Stimulated activated naive CD4-positive, alpha-beta T cell treated with Interleukin-2 at 50 U/mL for 16 hours (primary cell): ENCODE data around the gene LCN2.
A peak's percentile ranks its signal among the peaks of the same experiment; 100 is the strongest.
"Not testable (repeated sequence)": the region's sequence is repeated elsewhere in the genome, so short reads cannot be mapped to it uniquely, and the experiment has no call there.

ENCODE experiments used
- DNase-seq: peaks from one replicate; lab custom pipeline; 2025; lab: John Stamatoyannopoulos, UW

LCN2 gene

DNA sequence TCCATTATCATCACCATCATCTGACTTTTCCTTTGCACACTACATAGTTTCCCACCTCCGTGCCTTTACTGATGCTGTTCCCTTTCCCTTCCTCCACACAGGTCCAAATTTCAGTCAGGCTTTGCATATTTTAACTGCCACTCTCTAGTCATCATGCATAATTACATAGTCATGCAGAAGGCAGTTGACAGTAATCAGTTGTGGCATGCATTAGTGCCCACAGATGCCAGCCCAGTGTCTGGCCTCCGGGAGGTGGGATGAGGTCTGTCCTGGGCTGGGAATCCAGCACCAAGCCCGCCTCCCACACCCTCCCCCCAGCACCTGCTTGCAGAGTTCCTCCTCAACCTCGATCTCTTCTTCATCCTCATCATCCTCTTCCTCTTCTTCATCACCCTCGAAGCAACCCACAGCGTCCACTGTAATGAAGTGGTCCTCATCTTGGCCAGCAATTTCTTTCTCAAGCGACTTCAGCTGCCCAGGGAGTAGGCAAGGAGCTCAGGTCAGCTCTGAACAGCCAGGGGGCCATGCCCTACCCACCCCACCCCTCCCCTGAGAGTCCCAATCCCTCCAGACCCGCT lies 19.6 kb downstream of the LCN2 start:
- DNase-seq: no peak

DNA sequence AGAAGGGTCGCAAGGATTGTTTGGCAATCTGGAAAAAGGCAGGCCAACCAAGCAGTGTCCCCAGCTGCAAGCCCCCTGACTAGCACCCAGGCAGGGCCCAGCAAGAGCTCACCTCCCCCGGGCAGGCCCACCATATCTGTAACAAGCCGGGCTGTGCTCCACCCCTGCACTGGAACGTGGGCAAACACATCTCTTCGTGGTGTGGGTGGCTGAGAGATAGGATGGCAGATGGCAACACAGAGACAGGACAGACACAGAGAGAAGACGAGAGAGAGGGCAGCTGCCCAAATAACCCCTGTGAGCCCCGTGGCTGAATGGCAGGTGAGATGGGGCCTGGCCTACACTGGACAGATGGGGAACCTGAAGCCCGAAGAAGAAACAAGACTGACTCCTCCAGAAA lies 20.2 kb downstream of the LCN2 start:
- DNase-seq: no peak

DNA sequence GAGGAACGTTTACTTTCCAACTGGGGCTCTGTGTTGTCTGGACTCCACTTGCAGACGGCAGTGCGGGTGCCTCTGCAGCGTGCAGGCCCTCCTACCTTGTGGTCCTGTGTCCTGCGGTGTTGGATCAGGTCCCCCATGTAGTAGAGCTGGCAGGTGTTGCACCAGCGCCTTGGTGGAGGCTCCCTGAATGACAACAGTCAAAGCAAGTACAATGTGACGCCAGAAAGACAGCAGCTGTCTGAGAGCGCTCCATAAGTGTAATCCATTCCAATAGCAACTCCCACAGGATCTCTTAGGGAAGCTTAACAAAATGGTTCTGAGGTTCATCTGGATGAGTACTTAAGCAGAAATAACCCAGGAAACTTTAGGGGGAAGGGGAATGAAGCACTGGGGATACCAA lies 20.7 kb downstream of the LCN2 start:
- no peak for DNase-seq

DNA sequence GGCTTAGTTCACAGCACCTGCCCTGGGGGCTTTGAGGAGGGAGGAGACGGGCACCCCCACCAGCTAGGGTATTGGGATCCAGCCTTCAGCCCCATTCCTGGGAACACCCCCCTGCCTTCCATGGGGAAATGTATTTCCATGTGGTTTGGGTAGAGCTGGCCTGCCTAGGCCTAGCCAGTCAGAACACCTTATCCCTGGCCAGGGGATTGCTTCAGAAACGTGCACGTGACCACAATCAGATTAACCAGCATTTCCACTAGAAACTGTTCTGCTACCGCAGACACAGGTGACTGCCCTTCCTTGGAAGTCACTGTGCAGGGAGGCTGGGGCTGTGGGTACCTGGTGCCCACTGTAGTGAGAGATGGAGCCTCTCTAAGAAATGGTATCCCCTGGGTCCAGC lies 24.8 kb downstream of the LCN2 start:
- DNase-seq: no peak

DNA sequence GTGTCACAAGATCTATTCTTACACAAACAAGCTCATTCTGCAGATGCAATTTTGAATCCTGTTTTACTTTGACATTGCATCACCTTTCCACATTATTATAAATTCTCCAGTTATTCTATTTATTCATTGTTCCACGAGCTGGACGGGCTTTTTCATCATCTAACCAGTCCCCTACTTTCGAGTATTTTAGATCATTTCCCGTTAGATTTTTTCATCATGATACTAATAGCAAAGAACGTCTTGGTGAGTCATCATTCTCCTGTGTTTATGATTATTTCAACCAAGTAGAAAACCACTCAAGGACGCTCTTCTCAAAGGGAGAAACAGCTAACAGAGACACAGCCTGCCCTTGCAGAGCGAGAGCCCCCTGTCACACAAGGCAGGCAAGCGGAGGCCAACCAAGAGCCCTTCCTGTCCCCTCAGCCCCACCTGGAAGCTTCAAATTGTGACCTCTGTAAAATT lies 25.9 kb downstream of the LCN2 start:
- no peak for DNase-seq

DNA sequence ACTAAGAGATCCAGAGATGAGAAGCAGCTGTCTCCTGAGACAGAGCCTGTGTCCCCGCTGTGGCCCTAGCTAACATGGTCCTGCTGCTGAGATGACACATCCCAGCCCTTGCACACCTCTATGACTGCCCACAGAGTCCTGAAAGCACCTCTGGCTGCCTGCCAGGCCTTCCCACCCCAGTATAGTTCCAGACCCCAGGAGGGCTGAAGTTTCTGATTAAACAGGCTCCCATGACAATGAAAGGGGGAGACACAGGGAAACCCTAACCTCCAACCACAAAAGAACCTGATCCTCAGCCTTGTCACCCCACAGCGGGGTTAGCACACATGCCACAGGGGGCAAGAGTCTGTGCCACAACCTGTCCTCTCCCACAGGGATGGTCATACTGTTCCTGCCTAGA lies 26.5 kb downstream of the LCN2 start:
- DNase-seq: no peak

DNA sequence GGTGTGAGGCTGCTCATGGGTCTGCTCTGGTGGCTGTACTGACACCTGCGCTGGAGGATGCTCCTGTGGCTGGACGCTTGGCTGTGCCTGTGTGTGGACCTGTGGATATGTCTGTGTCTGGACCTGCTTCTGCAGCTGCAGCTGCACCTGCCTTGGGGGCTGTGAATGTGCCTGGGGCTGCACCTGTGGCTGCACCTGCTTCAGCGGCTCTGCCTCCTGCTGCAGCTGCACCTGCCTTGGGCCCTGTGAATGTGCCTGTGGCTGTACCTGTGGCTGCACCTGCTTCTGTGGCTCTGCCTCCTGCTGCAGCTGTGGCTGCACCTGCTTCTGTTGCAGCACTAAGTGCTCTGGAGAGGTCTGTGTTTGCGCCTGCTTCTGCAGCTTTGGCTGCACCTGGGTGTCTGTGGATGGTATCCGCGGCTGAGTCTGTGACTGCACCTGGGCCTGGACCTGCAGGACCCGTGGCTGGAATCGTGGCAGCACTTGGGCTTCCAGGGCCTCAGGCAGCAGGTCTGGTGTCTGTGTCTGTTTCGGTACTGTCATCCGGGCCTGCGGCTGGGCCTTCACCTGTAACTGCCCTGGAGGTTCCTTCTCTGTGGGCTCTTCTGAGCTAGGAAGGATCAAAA lies 29.7 kb downstream of the LCN2 start:
- no peak for DNase-seq

DNA sequence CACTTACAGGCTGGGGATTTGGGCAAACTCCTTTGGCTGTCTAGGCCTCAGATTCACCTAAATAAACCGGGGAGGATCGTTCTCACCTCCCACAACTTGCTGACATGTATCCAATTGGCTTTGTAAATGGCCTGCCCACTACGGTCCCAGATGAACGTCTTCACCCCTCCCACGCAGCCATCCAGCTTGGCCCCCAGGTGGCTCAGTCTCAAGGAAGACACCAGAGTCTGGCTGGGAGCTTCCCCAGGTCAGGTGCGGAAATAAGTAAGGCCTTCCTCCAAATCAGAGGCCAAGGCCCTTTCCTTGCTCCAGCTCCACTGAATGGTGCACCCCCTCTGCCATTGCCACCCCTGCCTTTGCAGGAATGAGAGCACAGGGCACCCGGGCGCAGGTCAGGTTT lies 30.7 kb downstream of the LCN2 start:
- no peak for DNase-seq

DNA sequence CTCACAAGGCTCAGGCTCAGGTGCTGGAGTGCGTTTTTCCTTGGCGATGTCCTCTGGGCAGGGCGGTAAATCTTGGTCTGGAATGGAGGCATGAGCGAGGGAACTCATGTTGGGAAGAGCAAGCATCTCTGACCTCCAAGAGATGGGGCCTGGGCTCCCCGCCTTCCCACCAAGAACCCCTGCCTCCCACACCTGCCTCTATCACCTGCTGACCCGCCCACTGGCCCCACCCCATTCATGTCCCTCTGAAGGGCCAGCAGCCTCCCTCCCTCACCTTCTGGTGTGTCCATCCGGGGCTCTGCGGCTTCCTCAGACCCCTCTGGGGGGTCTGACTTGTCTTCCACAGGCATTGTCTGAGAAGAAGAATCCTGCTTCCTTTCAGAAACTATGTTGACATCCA lies 31.2 kb downstream of the LCN2 start:
- no peak for DNase-seq

DNA sequence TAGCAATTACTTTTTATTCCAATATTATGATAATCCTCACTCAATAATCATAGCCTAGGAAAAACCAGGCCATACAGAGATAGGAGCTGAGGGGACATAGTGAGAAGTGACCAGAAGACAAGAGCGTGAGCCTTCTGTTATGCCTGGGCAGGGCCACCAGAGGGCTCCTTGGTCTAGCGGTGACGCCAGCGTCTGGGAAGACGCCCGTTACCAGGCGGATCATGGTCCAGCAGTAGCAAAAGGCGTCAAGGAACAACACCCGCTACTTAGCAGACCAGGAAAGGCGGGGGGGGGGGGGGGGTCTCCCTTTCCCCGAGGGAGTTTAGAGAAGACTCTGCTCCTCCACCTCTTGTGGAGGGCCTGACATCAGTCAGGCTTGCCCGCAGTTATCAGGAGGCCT lies 32.2 kb downstream of the LCN2 start:
- DNase-seq: not testable (repeated sequence)

DNA sequence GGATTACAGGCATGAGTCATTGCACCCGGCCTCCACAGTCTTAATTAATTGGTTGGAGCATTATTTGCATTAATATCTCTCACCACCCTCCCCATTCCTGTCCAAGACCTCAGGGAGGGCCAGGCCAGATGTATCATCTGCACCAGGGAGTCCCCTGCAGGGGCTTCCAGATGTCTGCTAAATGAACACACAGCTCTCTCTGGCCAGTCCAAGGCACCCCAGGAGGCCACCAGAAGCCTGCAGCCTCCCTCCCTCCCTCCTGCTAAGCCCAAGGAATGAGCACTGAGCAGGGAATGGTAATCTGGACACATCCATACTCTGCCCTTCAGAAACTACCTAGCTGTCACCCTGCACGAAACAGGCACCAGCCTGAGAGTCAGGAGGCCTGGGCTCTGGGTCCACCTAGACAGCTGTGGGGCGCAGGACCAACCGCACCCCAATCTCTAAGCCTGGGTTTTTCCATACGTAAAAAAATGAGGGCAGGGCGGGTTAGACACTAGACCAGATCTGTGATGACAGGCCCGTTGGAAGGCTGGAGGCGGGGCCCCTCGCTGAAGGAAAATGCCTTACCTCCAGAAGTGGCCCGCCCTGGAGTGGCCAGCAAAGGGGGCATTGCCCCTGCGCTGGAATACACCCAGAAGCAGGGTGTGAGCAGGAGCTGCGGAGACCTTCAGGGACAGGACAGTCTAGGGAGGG lies 33.8 kb downstream of the LCN2 start:
- DNase-seq: no peak

DNA sequence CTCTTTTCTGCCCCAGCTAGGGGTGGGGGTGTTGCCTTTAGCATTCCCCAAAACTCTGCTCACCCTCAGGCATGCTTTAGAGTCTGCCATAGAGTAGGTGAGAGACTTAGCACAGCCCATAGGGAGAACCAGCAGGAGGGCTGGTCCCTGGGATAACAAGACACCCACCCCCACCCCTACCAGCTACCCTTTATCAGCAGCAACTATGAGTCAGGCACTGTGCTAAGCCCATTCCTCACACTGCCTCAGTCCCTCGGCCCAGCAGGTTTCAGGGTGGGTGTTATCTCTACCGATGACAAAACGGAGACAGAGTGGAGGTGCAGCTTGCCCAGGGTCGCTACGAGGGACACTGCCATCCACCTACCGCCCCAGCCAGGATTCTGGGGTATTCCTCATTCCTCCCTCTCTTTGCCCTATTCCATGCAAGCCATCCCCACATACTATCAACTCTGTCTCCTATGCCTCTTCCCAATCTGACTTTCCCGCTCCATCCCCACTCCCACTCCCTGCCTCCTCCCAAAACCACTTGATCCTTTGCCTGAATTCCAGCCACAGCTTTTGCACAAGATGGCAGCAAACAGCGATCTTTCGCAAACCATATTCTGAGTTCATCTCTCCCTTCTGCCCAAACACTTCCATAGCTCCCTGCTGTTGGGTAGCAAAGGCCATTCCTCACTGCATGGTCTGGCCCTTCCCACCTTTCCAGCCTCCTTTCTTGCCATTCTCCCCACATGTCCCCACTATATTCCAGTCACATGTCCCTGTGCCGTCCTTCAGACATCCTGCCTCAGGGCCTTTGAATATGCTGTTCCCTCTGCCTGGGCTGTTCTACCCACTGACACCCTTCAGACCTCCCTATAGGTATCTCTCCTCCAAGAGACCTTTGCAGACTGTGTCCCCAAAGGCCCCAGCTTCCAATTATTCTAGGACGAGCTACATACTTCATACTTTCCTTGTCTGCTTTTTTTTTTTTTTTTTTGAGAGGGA lies 37.0 kb downstream of the LCN2 start:
- no peak for DNase-seq

DNA sequence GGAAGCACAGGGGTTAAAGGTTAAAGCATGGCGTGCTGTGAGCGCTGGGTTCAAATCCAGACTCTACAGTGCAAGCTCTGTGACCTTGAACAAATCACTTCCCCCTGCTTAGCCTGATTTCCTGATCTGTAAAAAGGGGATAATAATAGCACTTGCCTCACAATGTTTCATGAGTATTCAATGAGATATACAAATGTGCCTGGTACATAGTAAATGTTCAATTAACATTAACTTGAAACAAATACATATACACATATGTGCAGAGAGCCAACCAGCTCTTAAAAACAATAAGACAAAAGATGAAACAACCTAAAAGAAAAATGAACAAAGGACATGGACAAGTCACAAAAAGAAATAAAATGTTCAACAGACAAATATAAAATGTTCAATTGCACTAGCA lies 38.1 kb downstream of the LCN2 start:
- DNase-seq: no peak

DNA sequence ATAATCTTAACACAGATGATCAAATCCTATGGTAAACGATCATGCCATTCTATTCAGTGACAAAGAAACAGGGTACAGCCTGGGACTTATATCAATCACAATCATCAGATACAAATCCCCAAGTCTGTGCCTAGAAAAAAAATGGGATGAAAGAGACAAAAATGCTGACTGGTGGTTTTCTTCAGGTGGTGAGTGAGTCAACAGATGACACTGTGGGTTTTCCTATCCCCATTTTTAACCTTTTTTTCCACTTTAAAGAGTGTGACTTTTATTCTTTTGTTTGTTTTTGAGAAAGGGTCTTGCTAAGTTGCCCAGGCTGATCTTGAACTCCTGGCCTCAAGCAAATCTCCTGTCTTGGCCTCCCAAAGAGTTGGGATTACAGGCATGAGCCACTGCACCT lies 39.0 kb downstream of the LCN2 start:
- no peak for DNase-seq

DNA sequence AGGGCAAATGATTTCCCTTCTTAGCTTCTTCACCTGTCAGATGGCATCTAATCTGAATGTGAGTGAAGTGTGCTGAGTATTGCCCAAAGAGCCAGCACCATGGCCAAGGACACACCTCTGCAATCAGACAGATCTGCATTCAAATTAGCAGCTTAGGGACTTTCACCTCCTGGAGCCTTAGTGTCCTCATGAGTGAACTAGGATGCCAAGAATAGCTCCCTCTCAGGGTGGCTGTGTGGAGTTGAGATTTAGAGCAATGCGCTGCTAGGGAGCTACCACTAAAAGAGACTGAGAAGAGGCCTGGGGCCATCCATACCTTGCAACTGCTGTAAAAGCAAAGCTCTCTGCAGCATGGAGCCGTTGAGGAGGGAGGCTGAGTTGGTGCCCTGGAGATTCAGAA lies 40.8 kb downstream of the LCN2 start:
- no peak for DNase-seq

DNA sequence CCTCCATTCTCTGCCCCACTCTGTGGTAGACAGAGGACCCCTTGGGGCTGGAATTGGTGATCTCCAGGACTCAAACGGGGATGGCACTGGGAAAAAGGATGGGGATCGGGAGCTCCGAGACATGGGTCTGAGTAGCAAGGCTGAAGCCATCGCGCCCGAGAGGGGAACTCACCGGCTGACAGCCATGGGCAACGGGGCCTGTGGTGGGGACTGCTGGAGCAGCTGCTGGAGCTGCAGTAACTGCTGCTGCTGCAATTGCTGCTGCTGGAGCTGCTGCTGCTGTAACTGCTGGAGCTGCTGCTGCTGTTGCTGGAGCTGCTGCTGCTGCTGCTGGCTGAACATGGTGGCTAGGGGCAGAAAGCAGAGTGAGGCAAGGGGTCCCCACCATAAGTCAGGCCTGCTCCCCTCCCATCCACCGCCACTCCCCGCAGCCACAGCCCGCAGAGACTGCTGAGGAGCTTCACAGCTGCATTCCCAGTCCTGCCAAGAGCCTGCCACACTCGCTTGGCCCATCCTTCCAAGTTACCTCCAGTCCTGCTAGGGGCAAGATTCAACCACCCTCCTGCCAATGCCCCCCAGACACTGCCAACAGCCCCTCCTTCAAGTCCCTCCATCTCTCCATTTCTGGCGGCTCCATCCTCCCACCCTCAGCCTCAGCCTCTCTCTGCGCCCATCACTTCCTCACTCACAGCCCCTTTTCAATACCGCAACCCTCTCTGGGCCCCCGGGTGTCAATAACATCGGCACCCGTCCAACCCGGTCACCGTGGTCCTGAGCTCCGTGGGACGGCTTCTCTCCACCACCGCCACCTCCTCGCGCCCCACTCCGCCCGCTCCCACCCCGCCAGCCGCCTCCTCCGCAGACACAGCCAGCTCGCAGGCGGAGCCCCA lies 41.5 kb downstream of the LCN2 start:
- DNase-seq: peak; percentile 67

DNA sequence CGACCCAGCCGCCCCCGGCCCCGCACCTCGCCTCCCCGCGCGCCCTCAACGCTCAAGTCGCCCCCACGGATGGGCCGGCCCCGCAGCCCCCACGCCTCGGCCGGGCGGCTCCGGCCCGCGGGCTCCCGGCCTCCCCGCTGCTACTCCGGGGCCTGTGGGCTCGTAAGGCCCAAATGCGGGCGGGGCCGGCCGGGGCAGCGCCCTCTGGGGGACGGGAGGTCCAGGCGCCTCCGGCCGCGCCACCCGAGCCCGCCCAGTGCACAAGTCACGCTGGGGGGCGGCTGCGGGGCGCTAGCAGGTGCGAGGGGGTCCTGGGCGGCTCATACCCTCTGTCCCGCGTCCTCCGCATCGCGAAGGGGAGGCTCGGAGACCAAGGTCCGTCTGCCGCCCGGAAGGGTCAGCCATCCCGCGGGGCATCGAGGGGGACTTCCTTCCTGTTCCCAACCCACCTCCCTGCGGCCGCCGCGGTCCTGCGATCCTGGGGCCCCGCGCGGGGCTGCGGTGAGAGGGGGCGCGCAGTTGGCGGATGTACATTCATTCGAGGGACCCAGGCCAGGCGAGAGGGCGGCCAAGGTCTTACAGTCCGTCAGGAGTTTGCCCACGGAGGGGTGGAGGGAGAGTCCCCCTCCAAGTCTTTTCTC lies 42.3 kb downstream of the LCN2 start, which contains the start of gene CIZ1:
TSS of gene CIZ1 (minus strand) at position 167 of the 641 bp plus-strand sequence. CDS start 715 bp downstream, outside the sequence.
- DNase-seq: peak; percentile 67

DNA sequence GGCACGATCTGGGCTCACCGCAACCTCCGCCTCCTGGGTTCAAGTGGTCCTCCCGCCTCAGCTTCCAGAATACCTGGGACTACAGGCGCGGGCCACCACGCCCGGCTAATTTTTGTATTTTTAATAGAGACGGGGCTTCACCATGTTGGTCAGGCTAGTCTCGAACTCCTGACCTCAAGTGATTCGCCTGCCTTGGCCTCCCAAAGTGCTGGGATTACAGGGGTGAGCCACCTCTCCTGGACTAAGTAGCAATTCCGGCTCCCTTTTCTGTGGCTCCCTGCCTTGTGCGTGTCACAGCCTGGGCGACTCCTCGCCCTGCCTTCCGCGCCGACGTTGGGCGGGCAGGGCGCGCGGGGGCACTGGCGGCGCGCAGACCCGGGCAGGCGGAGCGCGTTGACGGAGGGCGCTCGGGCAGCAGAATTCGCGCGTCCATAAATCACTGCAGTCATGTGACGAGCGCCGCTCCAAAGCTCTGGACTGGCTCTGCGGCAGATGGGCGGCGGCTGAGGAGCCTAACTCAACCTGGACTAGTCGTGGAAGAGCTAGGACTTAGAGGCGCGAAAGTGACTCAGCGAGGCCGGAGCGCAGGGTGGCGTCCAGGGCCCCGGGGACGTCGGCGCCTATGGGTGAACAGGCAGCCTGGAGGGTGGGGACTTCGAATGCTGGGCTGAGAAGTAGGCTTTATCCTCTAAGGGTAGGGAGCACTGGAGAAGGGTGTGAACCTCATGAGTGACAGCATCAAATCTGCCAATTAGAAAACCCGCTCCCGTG lies 43.5 kb downstream of the LCN2 start:
- no peak for DNase-seq

DNA sequence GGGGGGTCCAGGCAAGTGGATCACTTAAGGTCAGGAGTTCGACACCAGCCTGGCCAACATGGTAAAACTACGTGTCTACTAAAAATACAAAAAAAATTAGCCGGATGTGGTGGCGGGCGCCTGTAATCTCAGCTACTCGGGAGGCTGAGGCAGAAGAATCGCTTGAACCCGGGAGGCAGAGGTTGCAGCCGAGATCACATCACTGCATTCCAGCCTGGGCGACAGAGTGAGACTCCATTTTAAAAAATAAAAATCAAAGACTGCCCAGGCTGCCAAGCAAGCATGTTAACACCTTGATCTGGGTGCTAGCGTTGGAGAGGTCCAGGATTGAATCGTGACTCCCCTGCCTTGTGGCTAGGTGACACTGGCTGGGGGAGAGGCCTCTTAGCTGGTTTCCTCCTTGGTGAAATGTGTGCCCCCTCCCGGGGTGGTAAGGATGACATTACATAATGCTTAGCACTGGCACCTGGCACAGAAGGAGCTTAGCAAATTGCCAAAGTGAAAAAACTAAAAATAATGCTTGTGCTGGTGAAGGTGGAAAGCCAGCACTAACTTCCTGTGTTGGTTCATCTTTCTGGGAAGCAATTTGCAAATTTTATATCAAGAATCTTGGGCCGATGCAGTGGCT lies 44.3 kb downstream of the LCN2 start:
- DNase-seq: no peak
